Measurements from ENCODE around the gene APOB. TPM values are rescaled to one million over a fixed set of nuclear protein-coding genes. Genes with fewer than 3 reads are reported as not detected.

APOB gene
- total and polyA plus RNA-seq, 2 of the 13 experiments (the other 11 are each of a cell fraction or from before 2014, with no cell fraction given) = 1,569 to 2,515 TPM

- in situ Hi-C loops (cut with HindIII; ENCODE audit: extremely low pct_ligation_motif_present, low pct_unique_long_range_greater_than_20kb) (loop anchor here (5.0 kb wide), 1 partner anchor 72 kb away; no protein-coding TSS in a partner anchor), intact Hi-C loops (cut with micrococcal nuclease; ENCODE audit: unreplicated experiment) (loop anchor here (1.0 kb wide), 2 partner anchors 25 to 51 kb away; no protein-coding TSS in a partner anchor)
- CTCF ChIA-PET (ENCODE audit: low intra/inter-chr PET ratio, low total read pairs) = interaction anchor here (0.8 to 4.7 kb wide), 3 partner anchors 12 to 73 kb away, joined by 3 to 92 read pairs (median 15); no protein-coding TSS in a partner anchor
- Histone ChIP-seq H2AFZ (ENCODE audit: low read length) (no peak overlapping the region), H3K4me2 (ENCODE audit: low read depth, low read length) (peak overlapping the region; percentile 96), H3K36me3 (replicated peaks in 1 of 2; ENCODE audit: control insufficient read depth in 1 of 2, insufficient read depth in 2 of 2, low read length in 2 of 2) (peaks cover 16 to 32% of the 10 kb centered on the region in 2 experiments), H4K20me1 (ENCODE audit: insufficient read depth, low read length) (peaks cover 35% of the 10 kb centered on the region), H3K4me1 (ENCODE audit: insufficient read depth, low read length) (peaks cover 68% of the 10 kb centered on the region), H3K4me3 (replicated peaks in 1 of 3; ENCODE audit: insufficient read depth in 1 of 3, low read depth in 2 of 3, low read length in 3 of 3) (peak overlapping the region; percentile 88 to 96 (median 91)), H3K27me3 (ENCODE audit: control insufficient read depth in 1 of 2, insufficient read depth in 2 of 2, low read length in 2 of 2) (no peaks in the 10 kb centered on the region; a peak in 1 of 5 replicates), H3K9me3 (ENCODE audit: low read length) (no peaks in the 10 kb centered on the region), H3K79me2 (ENCODE audit: insufficient read depth, low read length) (peaks cover 55% of the 10 kb centered on the region), H3K27ac (ENCODE audit: extremely low read length, insufficient read depth, low read length) (peak overlapping the region; percentile 99), H3K9ac (ENCODE audit: insufficient read depth, low read depth, low read length) (peak overlapping the region; percentile 98)
- POLR2A ChIA-PET = interaction anchor here (0.8 to 13.2 kb wide), 7 partner anchors 12 to 598 kb away, joined by 3 to 317 read pairs (median 16); partner anchors contain the start of gene RHOB
- FAIRE-seq = no peak
- ATAC-seq = no peak
- WGBS (ENCODE audit: low lambda C conversion rate) = 86% methylated on average over 20 of the region's 20 CpGs
- no peak for DNase-seq (ENCODE audit: low spot score)
- TSS peak; percentile 56 for BruUV-seq (replicated peaks)
- no peak for TF ChIP-seq PAXIP1 (CRISPR knock-in tag; conservative IDR thresholded peaks at IDR 0.05)
- peak; percentile 40; the same call in 1 of the 2 replicates for TF ChIP-seq SALL1 (CRISPR knock-in tag; IDR thresholded peaks at IDR 0.05)
- 0 out of 2 replicates have a peak, but pooled peaks have one; percentile 49 for TF ChIP-seq SAFB2 (CRISPR knock-in tag; IDR thresholded peaks at IDR 0.05; ENCODE audit: borderline replicate concordance, low read depth)
- TF ChIP-seq, protein P1, sequence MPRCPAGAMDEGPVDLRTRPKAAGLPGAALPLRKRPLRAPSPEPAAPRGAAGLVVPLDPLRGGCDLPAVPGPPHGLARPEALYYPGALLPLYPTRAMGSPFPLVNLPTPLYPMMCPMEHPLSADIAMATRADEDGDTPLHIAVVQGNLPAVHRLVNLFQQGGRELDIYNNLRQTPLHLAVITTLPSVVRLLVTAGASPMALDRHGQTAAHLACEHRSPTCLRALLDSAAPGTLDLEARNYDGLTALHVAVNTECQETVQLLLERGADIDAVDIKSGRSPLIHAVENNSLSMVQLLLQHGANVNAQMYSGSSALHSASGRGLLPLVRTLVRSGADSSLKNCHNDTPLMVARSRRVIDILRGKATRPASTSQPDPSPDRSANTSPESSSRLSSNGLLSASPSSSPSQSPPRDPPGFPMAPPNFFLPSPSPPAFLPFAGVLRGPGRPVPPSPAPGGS (CRISPR knock-in tag; IDR thresholded peaks at IDR 0.05) = 0 out of 2 replicates have a peak, but pooled peaks have one; percentile 31
- TF ChIP-seq, protein P2, sequence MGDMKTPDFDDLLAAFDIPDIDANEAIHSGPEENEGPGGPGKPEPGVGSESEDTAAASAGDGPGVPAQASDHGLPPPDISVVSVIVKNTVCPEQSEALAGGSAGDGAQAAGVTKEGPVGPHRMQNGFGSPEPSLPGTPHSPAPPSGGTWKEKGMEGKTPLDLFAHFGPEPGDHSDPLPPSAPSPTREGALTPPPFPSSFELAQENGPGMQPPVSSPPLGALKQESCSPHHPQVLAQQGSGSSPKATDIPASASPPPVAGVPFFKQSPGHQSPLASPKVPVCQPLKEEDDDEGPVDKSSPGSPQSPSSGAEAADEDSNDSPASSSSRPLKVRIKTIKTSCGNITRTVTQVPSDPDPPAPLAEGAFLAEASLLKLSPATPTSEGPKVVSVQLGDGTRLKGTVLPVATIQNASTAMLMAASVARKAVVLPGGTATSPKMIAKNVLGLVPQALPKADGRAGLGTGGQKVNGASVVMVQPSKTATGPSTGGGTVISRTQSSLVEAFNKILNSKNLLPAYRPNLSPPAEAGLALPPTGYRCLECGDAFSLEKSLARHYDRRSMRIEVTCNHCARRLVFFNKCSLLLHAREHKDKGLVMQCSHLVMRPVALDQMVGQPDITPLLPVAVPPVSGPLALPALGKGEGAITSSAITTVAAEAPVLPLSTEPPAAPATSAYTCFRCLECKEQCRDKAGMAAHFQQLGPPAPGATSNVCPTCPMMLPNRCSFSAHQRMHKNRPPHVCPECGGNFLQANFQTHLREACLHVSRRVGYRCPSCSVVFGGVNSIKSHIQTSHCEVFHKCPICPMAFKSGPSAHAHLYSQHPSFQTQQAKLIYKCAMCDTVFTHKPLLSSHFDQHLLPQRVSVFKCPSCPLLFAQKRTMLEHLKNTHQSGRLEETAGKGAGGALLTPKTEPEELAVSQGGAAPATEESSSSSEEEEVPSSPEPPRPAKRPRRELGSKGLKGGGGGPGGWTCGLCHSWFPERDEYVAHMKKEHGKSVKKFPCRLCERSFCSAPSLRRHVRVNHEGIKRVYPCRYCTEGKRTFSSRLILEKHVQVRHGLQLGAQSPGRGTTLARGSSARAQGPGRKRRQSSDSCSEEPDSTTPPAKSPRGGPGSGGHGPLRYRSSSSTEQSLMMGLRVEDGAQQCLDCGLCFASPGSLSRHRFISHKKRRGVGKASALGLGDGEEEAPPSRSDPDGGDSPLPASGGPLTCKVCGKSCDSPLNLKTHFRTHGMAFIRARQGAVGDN (CRISPR knock-in tag; IDR thresholded peaks at IDR 0.05) = peak; percentile 3
- peak; percentile 31; the same call in 1 of the 2 replicates for TF ChIP-seq ZMAT5 (CRISPR knock-in tag; IDR thresholded peaks at IDR 0.05; ENCODE audit: borderline replicate concordance, low read depth)
- peak; percentile 22; the same call in 1 of the 2 replicates for TF ChIP-seq CBX5 (CRISPR knock-in tag; IDR thresholded peaks at IDR 0.05; ENCODE audit: borderline replicate concordance)
- TF ChIP-seq JUN (CRISPR knock-in tag; IDR thresholded peaks at IDR 0.05) = no peak
- TF ChIP-seq RBFOX2 (IDR thresholded peaks at IDR 0.05; ENCODE audit: low read depth, low read length) = peak; percentile 45; the same call in 1 of the 2 replicates
- TF ChIP-seq AHR (CRISPR knock-in tag; IDR thresholded peaks at IDR 0.05) = 0 out of 2 replicates have a peak, but pooled peaks have one; percentile 33
- TF ChIP-seq ZNF44 (CRISPR knock-in tag; IDR thresholded peaks at IDR 0.05) = 0 out of 2 replicates have a peak, but pooled peaks have one; percentile 67
- TF ChIP-seq TCF12 (IDR thresholded peaks at IDR 0.05) = no peak
- TF ChIP-seq TCF12 (CRISPR knock-in tag; IDR thresholded peaks at IDR 0.05) = no peak
Measured at GRCh38 chr2:21044694-21045371, 960 bp upstream of the APOB start.

Data from HepG2 (cell line).